K562 (cell line): ENCODE data around the gene MDFIC. TPM values are rescaled to one million over a fixed set of nuclear protein-coding genes. Genes with fewer than 3 reads are reported as not detected.

Experiments
- ATAC-seq: fragments of 200-7000 bp; cut with Tn5 transposase; 3 replicates; pipeline ENCODE4 v1.9.1; 2020; ENCODE audit warnings: moderate library complexity
- BruUV-seq: library from RNA; stranded (reverse); fragments of 400-500 nt; replicated peaks from 2 replicates; lab custom pipeline; 2021; lab: Mats Ljungman, UMichigan
- CTCF ChIA-PET: fragments of 300-600 bp; formaldehyde crosslinking; extraction: SDS; loops from one replicate; lab custom pipeline; 2021; ENCODE audit warnings: low intra/inter-chr PET ratio; lab: Yijun Ruan, JAX
- POLR2A ChIA-PET: fragments of 300-600, 350-650 bp; sonication (Branson Sonifier 250); formaldehyde crosslinking; extraction: SDS; loops from one replicate; lab custom pipeline; 2021; ENCODE audit warnings: antibody characterized with exemption, inconsistent platforms; lab: Yijun Ruan, JAX
- DNase-seq, 4 experiments: peaks; one replicate each; pipeline versions ENCODE4 v3.0.0 to v3.0.0-alpha.2; 2011 to 2018; ENCODE audit warnings: low spot score in 3 of 4, mixed read lengths in 3 of 4; ENCODE audit errors: extremely low read depth in 1 of 4
- FAIRE-seq: peaks from 2 replicates; lab custom pipeline; 2011; peaks lifted over from hg19 to GRCh38; lab: Jason Lieb, UNC
- H2AFZ ChIP-seq: 2 replicates; pipeline ENCODE4 v1.6.0; 2011; ENCODE audit warnings: low read depth, low read length, control low read depth, inconsistent platforms
- H3K27ac ChIP-seq: fragments of 200-600 bp; 3 replicates; pipeline ENCODE4 v1.8.0; 2011; ENCODE audit warnings: low read depth, mild to moderate bottlenecking, control low read depth, inconsistent platforms, low read length, moderate library complexity, mixed read lengths; ENCODE audit errors: extremely low read depth
- H3K27me3 ChIP-seq, 2 experiments: fragments of 300-600 bp in 1 of 2; 2 replicates in 1 of 2; 3 replicates in 1 of 2; pipeline versions ENCODE4 v1.6.0 to v1.8.0; 2011; ENCODE audit warnings: inconsistent platforms in 2 of 2, low read length in 2 of 2, mild to moderate bottlenecking in 1 of 2, mixed read lengths in 1 of 2, moderate library complexity in 1 of 2; ENCODE audit not compliant: control insufficient read depth in 2 of 2, insufficient read depth in 2 of 2
- H3K36me3 ChIP-seq: fragments of 300-600 bp; 3 replicates; pipeline ENCODE4 v1.8.0; 2011; ENCODE audit warnings: mild to moderate bottlenecking, low read length, inconsistent platforms; ENCODE audit not compliant: control insufficient read depth, insufficient read depth
- H3K4me1 ChIP-seq, 2 experiments: fragments of 200-600 bp in 1 of 2; replicated peaks in 1 of 2; 2 replicates in 1 of 2; 3 replicates in 1 of 2; pipeline versions ENCODE4 v1.5.1 to v1.8.0; 2011; ENCODE audit warnings: inconsistent platforms in 2 of 2, low read length in 2 of 2, mild to moderate bottlenecking in 1 of 2, mixed read lengths in 1 of 2, moderate library complexity in 1 of 2; ENCODE audit not compliant: control insufficient read depth in 2 of 2, insufficient read depth in 2 of 2
- H3K4me2 ChIP-seq: 2 replicates; pipeline ENCODE4 v1.6.1; 2011; ENCODE audit warnings: low read length, control low read depth, inconsistent platforms, mixed read lengths; ENCODE audit not compliant: insufficient read depth
- H3K4me3 ChIP-seq: fragments of 200-600 bp; sonication (generic), shearing (Covaris generic); 2 replicates; pipeline ENCODE4 v1.5.1; 2016; ENCODE audit warnings: control low read depth, inconsistent platforms
- H3K79me2 ChIP-seq: fragments of 200-600 bp; 3 replicates; pipeline ENCODE4 v1.8.0; 2011; ENCODE audit warnings: low read length, inconsistent platforms; ENCODE audit not compliant: control insufficient read depth, insufficient read depth
- H3K9ac ChIP-seq, 2 experiments: 2 replicates each; pipeline versions ENCODE4 v1.6.0 to v1.6.1; 2011; ENCODE audit warnings: low read depth in 2 of 2, low read length in 2 of 2, control low read depth in 1 of 2, inconsistent platforms in 1 of 2, mild to moderate bottlenecking in 1 of 2, mixed read lengths in 1 of 2; ENCODE audit not compliant: insufficient read depth in 1 of 2
- H3K9me1 ChIP-seq: one replicate; pipeline ENCODE4 v1.6.0; 2011; ENCODE audit warnings: inconsistent platforms, mild to moderate bottlenecking, low read length, moderate library complexity; ENCODE audit not compliant: control insufficient read depth, insufficient read depth
- H3K9me3 ChIP-seq: replicated peaks from 2 replicates; pipeline ENCODE4 v1.5.1; 2011; ENCODE audit warnings: low read depth, low read length, inconsistent platforms; ENCODE audit not compliant: control insufficient read depth, insufficient read depth
- H4K20me1 ChIP-seq: replicated peaks from 2 replicates; pipeline ENCODE4 v1.6.1; 2011; ENCODE audit warnings: low read length, inconsistent platforms, mixed read lengths; ENCODE audit not compliant: control insufficient read depth, insufficient read depth
- BRCA1 ChIP-seq, 2 experiments: fragments of 450-650 bp in 1 of 2; sonication (generic) in 1 of 2; formaldehyde crosslinking in 1 of 2; IDR thresholded peaks; 2 replicates each; pipeline versions ENCODE4 v1.5.0 to v1.6.1; 2017 to 2020; ENCODE audit warnings: mild to moderate bottlenecking in 1 of 2, missing genetic modification reagents in 1 of 2
- LARP7 ChIP-seq: fragments of 450-650 bp; IDR thresholded peaks from 2 replicates; pipeline ENCODE4 v1.6.1; 2016
- SP2 ChIP-seq: IDR thresholded peaks from 2 replicates; pipeline ENCODE4 v1.6.1; 2011; ENCODE audit warnings: mild to moderate bottlenecking, low read depth, low read length, moderate library complexity; ENCODE audit not compliant: poor library complexity, severe bottlenecking; ENCODE audit errors: extremely low read depth
- SRSF7 ChIP-seq: fragments of 200-400 bp; formaldehyde crosslinking; optimal IDR thresholded peaks from 2 replicates; pipeline ENCODE3; 2017; ENCODE audit warnings: mild to moderate bottlenecking, low read depth, low read length
- ZNF384 ChIP-seq: IDR thresholded peaks from 2 replicates; pipeline ENCODE4 v1.6.1; 2012; ENCODE audit warnings: low read depth, low read length, improper control_type of control experiment
- ZNF445 ChIP-seq: fragments of 250-450 bp; sonication (Bioruptor Pico); IDR thresholded peaks from 2 replicates; pipeline ENCODE4 v1.4.0; 2020; ENCODE audit warnings: low read depth, mild to moderate bottlenecking, moderate library complexity
- ZNF584 ChIP-seq: fragments of 200-800 bp; sonication (Bioruptor generic); IDR thresholded peaks from 2 replicates; pipeline ENCODE4 v1.6.1; 2016; ENCODE audit warnings: low read depth, mild to moderate bottlenecking, missing genetic modification characterization, missing compliant biosample characterization
- ZNF644 ChIP-seq: fragments of 200-800 bp; sonication (Bioruptor generic); IDR thresholded peaks from 2 replicates; pipeline ENCODE4 v1.6.1; 2016; ENCODE audit warnings: low read depth, missing genetic modification characterization, missing compliant biosample characterization
- ZNF780A ChIP-seq: fragments of 250-450 bp; sonication (Bioruptor Pico); IDR thresholded peaks from 2 replicates; pipeline ENCODE4 v1.5.0; 2021; ENCODE audit warnings: mild to moderate bottlenecking
- WGBS: fragments of 100-300 bp; shearing (Covaris generic); methylation state at CpG from one replicate; pipeline ENCODE4 v1.1.6; 2016; ENCODE audit warnings: low coverage, mixed read lengths; ENCODE audit not compliant: insufficient coverage; ENCODE audit errors: missing lambda C conversion rate; 5-methylcytosine and 5-hydroxymethylcytosine counted together
- in situ Hi-C: fragments of 300-500 bp; cut with MboI; formaldehyde crosslinking; loops from 4 replicates; pipeline ENCODE4 v1.15.0; 2018; ENCODE audit warnings: inconsistent platforms, mixed read lengths
- intact Hi-C: fragments of 100-400 bp; cut with micrococcal nuclease; formaldehyde crosslinking; loops from 2 replicates; pipeline ENCODE4 v1.14.2; 2022
- polyA plus RNA-seq, 8 experiments: library from polyadenylated mRNA; depleted of rRNA in 4 of 8; stranded (reverse) in 5 of 8; unstranded in 3 of 8; fragments of >200 nt; fragmentation: Nextera tagmentation in 2 of 8; fragmentation: Illumina TruSeq in 1 of 8; extraction: Ambion mirVana in 2 of 8; extraction: Trizol in 1 of 8; gene quantifications; 2 replicates each; pipeline versions ENCODE4 v1.2.1 to v1.2.3, GENCODE V29; 2011 to 2014; ENCODE audit warnings: inconsistent platforms in 1 of 8, missing spikeins in 1 of 8
- total RNA-seq, 7 experiments: library from RNA; depleted of rRNA in 6 of 7; stranded (reverse); fragments of >200 nt in 6 of 7; fragmentation: Illumina TruSeq in 2 of 7; extraction: Trizol in 2 of 7; gene quantifications; 2 replicates each; pipeline versions ENCODE4 v1.2.1 to v1.2.3, GENCODE V29; 2011 to 2021; ENCODE audit warnings: low replicate concordance in 1 of 7
- TF ChIP-seq, protein P1 (sequence below): fragments of 250-450 bp; sonication (Bioruptor Pico); IDR thresholded peaks from 2 replicates; pipeline ENCODE4 v1.8.0; 2021; ENCODE audit warnings: moderate library complexity, mild to moderate bottlenecking, inconsistent platforms
- TF ChIP-seq, protein P2 (sequence below): fragments of 250-450 bp; sonication (Bioruptor Pico); IDR thresholded peaks from 2 replicates; pipeline ENCODE4 v1.4.0; 2020
- TF ChIP-seq, protein P3 (sequence below): sonication (generic); formaldehyde crosslinking; IDR thresholded peaks from 2 replicates; pipeline ENCODE4 v1.8.1; 2023; ENCODE audit warnings: mild to moderate bottlenecking, missing genetic modification reagents
- TF ChIP-seq, protein P4 (sequence below): fragments of 450-650 bp; IDR thresholded peaks from 2 replicates; pipeline ENCODE4 v1.6.1; 2016
- TF ChIP-seq, protein P5 (sequence below): fragments of 450-650 bp; IDR thresholded peaks from 2 replicates; pipeline ENCODE4 v1.6.1; 2016; ENCODE audit warnings: antibody characterized with exemption

Gene MDFIC
- total and polyA plus RNA-seq, 9 of the 15 experiments (the other 6 are each of a cell fraction or from before 2014, with no cell fraction given): 0.13 to 0.24 TPM; not detected in 7

DNA sequence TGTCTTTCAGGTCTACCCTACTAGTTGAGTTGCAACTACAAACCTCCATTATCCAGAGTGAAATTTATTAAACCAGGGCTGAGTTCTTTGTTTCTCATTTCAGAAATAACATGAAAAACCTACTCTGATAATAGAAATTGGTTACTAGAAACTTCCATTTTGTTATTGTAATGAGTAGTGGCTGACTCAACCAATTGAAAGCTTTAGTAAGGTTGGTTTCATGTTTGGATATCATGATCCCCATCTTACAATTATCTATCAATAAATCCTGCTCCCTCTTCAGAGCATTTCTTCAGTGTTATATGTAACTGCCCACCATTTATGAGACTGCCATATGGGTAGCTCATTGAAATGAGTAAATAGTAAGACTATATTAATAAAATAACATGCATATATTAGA lies 16.9 kb downstream of the MDFIC start (continued):
- TF ChIP-seq, protein P1, sequence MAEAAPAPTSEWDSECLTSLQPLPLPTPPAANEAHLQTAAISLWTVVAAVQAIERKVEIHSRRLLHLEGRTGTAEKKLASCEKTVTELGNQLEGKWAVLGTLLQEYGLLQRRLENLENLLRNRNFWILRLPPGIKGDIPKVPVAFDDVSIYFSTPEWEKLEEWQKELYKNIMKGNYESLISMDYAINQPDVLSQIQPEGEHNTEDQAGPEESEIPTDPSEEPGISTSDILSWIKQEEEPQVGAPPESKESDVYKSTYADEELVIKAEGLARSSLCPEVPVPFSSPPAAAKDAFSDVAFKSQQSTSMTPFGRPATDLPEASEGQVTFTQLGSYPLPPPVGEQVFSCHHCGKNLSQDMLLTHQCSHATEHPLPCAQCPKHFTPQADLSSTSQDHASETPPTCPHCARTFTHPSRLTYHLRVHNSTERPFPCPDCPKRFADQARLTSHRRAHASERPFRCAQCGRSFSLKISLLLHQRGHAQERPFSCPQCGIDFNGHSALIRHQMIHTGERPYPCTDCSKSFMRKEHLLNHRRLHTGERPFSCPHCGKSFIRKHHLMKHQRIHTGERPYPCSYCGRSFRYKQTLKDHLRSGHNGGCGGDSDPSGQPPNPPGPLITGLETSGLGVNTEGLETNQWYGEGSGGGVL (CRISPR knock-in tag): no peak
- TF ChIP-seq ZNF584 (CRISPR knock-in tag) (no peak), ZNF780A (CRISPR knock-in tag) (no peak)

DNA sequence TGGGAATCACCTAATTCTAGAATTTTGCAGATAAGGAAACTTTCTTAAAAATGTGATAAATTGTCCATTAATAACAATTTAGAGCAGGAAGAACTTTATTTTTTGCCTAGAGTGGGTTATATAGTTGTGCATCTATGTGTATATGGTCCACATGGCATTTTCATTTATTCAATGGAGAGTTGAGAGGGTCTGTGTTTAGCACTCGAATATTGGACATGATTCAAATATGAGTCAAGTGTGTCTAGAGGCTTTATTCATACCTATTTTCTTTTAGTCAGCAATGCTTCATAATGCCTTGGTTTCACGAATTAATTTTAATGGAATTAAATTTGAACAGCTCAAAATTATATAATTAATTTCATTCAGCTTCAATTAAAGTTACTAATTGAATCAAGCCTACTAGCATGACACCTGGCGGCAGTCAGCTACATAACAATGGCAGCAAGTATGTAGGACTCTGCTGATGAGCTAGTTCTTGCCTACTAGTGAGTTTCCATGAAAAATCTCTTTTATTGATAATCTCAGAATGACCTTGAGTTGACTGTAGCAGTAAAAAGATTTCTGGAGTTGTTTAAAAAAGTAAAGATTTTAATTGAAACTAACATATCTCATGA lies 17.7 kb downstream of the MDFIC start:
- ChIA-PET CTCF (no interaction called here), POLR2A (no interaction called here)
- no peaks in the 10 kb centered on the region; the same call in 1 of the 2 replicates for H3K9me3 ChIP-seq
- H3K4me3 ChIP-seq: no peak overlapping the region
- H4K20me1 ChIP-seq: no peaks in the 10 kb centered on the region
- peak; percentile 60 for FAIRE-seq
- no TSS peak for BruUV-seq
- H3K27me3 ChIP-seq: no peaks in the 10 kb centered on the region
- no peaks in the 10 kb centered on the region for H3K36me3 ChIP-seq
- no peak overlapping the region for H3K27ac ChIP-seq
- no peaks in the 10 kb centered on the region for H3K79me2 ChIP-seq
- H3K4me1 ChIP-seq: no peaks in the 10 kb centered on the region
- no peak for ATAC-seq
- intact Hi-C loops: loop anchor here (10.0 kb wide), 1 partner anchor 915 kb away; no protein-coding TSS in a partner anchor
- no peak overlapping the region for H3K4me2 ChIP-seq
- in situ Hi-C loops: no loop called here
- H2AFZ ChIP-seq: no peak overlapping the region
- peak in 1 of 4 experiments; percentile 4 for DNase-seq
- 0% methylated on average over 3 of the region's 3 CpGs for WGBS
- no peaks in the 10 kb centered on the region for H3K9me1 ChIP-seq
- H3K9ac ChIP-seq: no peak overlapping the region
- TF ChIP-seq, protein P2, sequence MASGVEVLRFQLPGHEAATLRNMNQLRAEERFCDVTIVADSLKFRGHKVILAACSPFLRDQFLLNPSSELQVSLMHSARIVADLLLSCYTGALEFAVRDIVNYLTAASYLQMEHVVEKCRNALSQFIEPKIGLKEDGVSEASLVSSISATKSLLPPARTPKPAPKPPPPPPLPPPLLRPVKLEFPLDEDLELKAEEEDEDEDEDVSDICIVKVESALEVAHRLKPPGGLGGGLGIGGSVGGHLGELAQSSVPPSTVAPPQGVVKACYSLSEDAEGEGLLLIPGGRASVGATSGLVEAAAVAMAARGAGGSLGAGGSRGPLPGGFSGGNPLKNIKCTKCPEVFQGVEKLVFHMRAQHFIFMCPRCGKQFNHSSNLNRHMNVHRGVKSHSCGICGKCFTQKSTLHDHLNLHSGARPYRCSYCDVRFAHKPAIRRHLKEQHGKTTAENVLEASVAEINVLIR: no peak
- TF ChIP-seq BRCA1 (IDR thresholded peaks at IDR 0.05) (no peak), BRCA1 (CRISPR knock-in tag; IDR thresholded peaks at IDR 0.05) (no peak), SP2 (no peak), ZNF644 (tag) (no peak), ZNF384 (no peak), SRSF7 (no peak), ZNF445 (CRISPR knock-in tag) (no peak), LARP7 (no peak)
- TF ChIP-seq, protein P3, sequence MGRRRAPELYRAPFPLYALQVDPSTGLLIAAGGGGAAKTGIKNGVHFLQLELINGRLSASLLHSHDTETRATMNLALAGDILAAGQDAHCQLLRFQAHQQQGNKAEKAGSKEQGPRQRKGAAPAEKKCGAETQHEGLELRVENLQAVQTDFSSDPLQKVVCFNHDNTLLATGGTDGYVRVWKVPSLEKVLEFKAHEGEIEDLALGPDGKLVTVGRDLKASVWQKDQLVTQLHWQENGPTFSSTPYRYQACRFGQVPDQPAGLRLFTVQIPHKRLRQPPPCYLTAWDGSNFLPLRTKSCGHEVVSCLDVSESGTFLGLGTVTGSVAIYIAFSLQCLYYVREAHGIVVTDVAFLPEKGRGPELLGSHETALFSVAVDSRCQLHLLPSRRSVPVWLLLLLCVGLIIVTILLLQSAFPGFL (CRISPR knock-in tag): no peak
- TF ChIP-seq, protein P4, sequence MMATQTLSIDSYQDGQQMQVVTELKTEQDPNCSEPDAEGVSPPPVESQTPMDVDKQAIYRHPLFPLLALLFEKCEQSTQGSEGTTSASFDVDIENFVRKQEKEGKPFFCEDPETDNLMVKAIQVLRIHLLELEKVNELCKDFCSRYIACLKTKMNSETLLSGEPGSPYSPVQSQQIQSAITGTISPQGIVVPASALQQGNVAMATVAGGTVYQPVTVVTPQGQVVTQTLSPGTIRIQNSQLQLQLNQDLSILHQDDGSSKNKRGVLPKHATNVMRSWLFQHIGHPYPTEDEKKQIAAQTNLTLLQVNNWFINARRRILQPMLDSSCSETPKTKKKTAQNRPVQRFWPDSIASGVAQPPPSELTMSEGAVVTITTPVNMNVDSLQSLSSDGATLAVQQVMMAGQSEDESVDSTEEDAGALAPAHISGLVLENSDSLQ: no peak
- TF ChIP-seq, protein P5, sequence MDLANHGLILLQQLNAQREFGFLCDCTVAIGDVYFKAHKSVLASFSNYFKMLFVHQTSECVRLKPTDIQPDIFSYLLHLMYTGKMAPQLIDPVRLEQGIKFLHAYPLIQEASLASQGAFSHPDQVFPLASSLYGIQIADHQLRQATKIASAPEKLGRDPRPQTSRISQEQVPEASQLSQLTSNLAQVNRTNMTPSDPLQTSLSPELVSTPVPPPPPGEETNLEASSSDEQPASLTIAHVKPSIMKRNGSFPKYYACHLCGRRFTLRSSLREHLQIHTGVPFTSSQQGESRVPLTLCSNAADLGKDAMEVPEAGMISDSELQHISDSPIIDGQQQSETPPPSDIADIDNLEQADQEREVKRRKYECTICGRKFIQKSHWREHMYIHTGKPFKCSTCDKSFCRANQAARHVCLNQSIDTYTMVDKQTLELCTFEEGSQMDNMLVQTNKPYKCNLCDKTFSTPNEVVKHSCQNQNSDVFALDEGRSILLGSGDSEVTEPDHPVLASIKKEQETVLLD: no peak
